Naive thymus-derived CD8-positive, alpha-beta T cell (primary cell): Measurements from ENCODE around the gene METAP2. TPM values are rescaled to one million over a fixed set of nuclear protein-coding genes. Genes with fewer than 3 reads are reported as not detected.

Experiments
- ATAC-seq, 2 donors: fragments of 150-1000 bp; cut with Tn5 transposase in 1 of 2; sonication (Bioruptor Pico), chemical (Tn5 transposase) in 1 of 2; 1 replicate in 1 of 2; 2 replicates in 1 of 2; pipeline ENCODE4 v1.10.0; 2021; ENCODE audit warnings: mild to moderate bottlenecking in 2 of 2, moderate library complexity in 2 of 2
- POLR2A ChIA-PET: fragments of 350-600 bp; sonication (Branson Sonifier 250); formaldehyde crosslinking; loops from one replicate; lab custom pipeline; 2021; ENCODE audit warnings: antibody characterized with exemption; lab: Charles Lee
- DNase-seq, 10 donors: peaks; one replicate each; pipeline versions ENCODE4 v3.0.0 to v3.0.0-alpha.2; 2020 to 2022
- H3K27ac Mint-ChIP-seq, 10 donors: one replicate each; pipeline ENCODE4 v1.8.0; 2020 to 2022; ENCODE audit warnings: mild to moderate bottlenecking in 10 of 10, mixed read lengths in 10 of 10, moderate library complexity in 4 of 10, inconsistent platforms in 1 of 10
- H3K27me3 Mint-ChIP-seq, 5 donors: one replicate each; pipeline ENCODE4 v1.8.0; 2021 to 2022; ENCODE audit warnings: mixed read lengths in 5 of 5
- H3K36me3 Mint-ChIP-seq, 3 donors: one replicate each; pipeline ENCODE4 v1.8.0; 2020 to 2022; ENCODE audit warnings: mixed read lengths in 3 of 3, mild to moderate bottlenecking in 2 of 3, inconsistent platforms in 1 of 3
- H3K4me1 Mint-ChIP-seq, 4 donors: one replicate each; pipeline ENCODE4 v1.8.0; 2021 to 2022; ENCODE audit warnings: mixed read lengths in 4 of 4
- H3K4me3 Mint-ChIP-seq, 10 donors: one replicate each; pipeline ENCODE4 v1.8.0; 2020 to 2022; ENCODE audit warnings: mild to moderate bottlenecking in 10 of 10, mixed read lengths in 10 of 10, moderate library complexity in 6 of 10, inconsistent platforms in 1 of 10
- H3K9me3 Mint-ChIP-seq, 9 donors: one replicate each; pipeline ENCODE4 v1.8.0; 2020 to 2022; ENCODE audit warnings: mixed read lengths in 9 of 9, mild to moderate bottlenecking in 3 of 9, inconsistent platforms in 1 of 9, moderate library complexity in 1 of 9
- polyA plus RNA-seq, 3 donors: library from polyadenylated mRNA; unstranded; fragments of 300-500 nt; fragmentation: Illumina TruSeq; gene quantifications; one replicate each; pipeline ENCODE4 v1.2.3, GENCODE V29; 2021
- total RNA-seq, 8 experiments: library from RNA in 2 of 8; stranded (reverse) in 2 of 8; gene quantifications; one replicate each; pipeline ENCODE4 v1.2.3 and lab custom pipeline; 2021 to 2026

METAP2 gene
- total and polyA plus RNA-seq, 5 experiments from 2014 or later: 35.9 to 68.3 (median 40.3) TPM

- H3K27me3 Mint-ChIP-seq: peaks cover 0 to 5% (median 0%) of the 10 kb centered on the region in 5 donors
- POLR2A ChIA-PET: interaction anchor here (1.1 kb wide), 1 partner anchor 8 kb away, joined by 4 read pairs; no protein-coding TSS in a partner anchor
- DNase-seq (no peak), ATAC-seq (no peak)
- H3K4me1 Mint-ChIP-seq: peaks cover 14 to 38% (median 30%) of the 10 kb centered on the region in 4 donors
- no peaks in the 10 kb centered on the region for H3K36me3 Mint-ChIP-seq
- no peak overlapping the region for H3K4me3 Mint-ChIP-seq
- peak overlapping the region in 1 of 10 donors; percentile 39 for H3K27ac Mint-ChIP-seq
- peaks cover 0 to 6% (median 0%) of the 10 kb centered on the region in 9 donors for H3K9me3 Mint-ChIP-seq
Observed at GRCh38 chr12:95545303-95545702, 71.4 kb downstream of the METAP2 start.

- H3K4me1 Mint-ChIP-seq: peaks cover 18 to 44% (median 34%) of the 10 kb centered on the region in 4 donors
- no peak for ATAC-seq
- H3K4me3 Mint-ChIP-seq: no peak overlapping the region
- H3K36me3 Mint-ChIP-seq: no peaks in the 10 kb centered on the region
- H3K27ac Mint-ChIP-seq: peak overlapping the region in 5 of 10 donors; percentile 3 to 60 (median 27)
- peaks cover 0 to 6% (median 0%) of the 10 kb centered on the region in 5 donors for H3K27me3 Mint-ChIP-seq
- DNase-seq: no peak
- H3K9me3 Mint-ChIP-seq: peaks cover 0 to 6% (median 0%) of the 10 kb centered on the region in 9 donors
- POLR2A ChIA-PET: no interaction called here
Observed at GRCh38 chr12:95545731-95546490, 72.0 kb downstream of the METAP2 start.

- peak overlapping the region in 3 of 10 donors; percentile 4 to 29 (median 11) for H3K4me3 Mint-ChIP-seq
- DNase-seq (no peak), ATAC-seq (no peak)
- H3K4me1 Mint-ChIP-seq: peaks cover 23 to 49% (median 39%) of the 10 kb centered on the region in 4 donors
- POLR2A ChIA-PET: interaction anchor here (1.9 kb wide), 1 partner anchor 72 kb away, joined by 18 read pairs; the partner anchor contains the start of gene METAP2
- H3K9me3 Mint-ChIP-seq: peaks cover 0 to 6% (median 0%) of the 10 kb centered on the region in 9 donors
- H3K27ac Mint-ChIP-seq: peak overlapping the region in 6 of 10 donors; percentile 4 to 97 (median 44)
- H3K27me3 Mint-ChIP-seq: peaks cover 0 to 6% (median 0%) of the 10 kb centered on the region in 5 donors
- no peaks in the 10 kb centered on the region for H3K36me3 Mint-ChIP-seq
Observed at GRCh38 chr12:95546491-95546813, 72.5 kb downstream of the METAP2 start.

GRCh38 chr12:95547522-95548055 lies 73.6 kb downstream of the METAP2 start:
- Mint-ChIP-seq H3K36me3 (no peaks in the 10 kb centered on the region), H3K9me3 (peaks cover 0 to 6% (median 0%) of the 10 kb centered on the region in 9 donors), H3K27ac (peak overlapping the region; percentile 87 to 100 (median 96)), H3K27me3 (peaks cover 0 to 6% (median 0%) of the 10 kb centered on the region in 5 donors), H3K4me1 (peaks cover 29 to 60% (median 48%) of the 10 kb centered on the region in 4 donors), H3K4me3 (peak overlapping the region; percentile 89 to 95 (median 94))
- ATAC-seq: peak; percentile 19 to 39
- POLR2A ChIA-PET: interaction anchor here (0.6 to 1.9 kb wide), 7 partner anchors 10 to 544 kb away, joined by 3 to 18 read pairs (median 4); partner anchors contain the start of genes FGD6, METAP2, NDUFA12 and SNRPF
- peak in 2 of 10 donors; percentile 13 to 20 for DNase-seq

- Mint-ChIP-seq H3K4me3 (peak overlapping the region; percentile 89 to 95 (median 94)), H3K36me3 (no peaks in the 10 kb centered on the region), H3K4me1 (peaks cover 29 to 64% (median 51%) of the 10 kb centered on the region in 4 donors), H3K27ac (peak overlapping the region; percentile 87 to 100 (median 96)), H3K9me3 (peaks cover 0 to 6% (median 0%) of the 10 kb centered on the region in 9 donors), H3K27me3 (peaks cover 0 to 6% (median 0%) of the 10 kb centered on the region in 5 donors)
- DNase-seq (peak in 8 of 10 donors; percentile 7 to 70 (median 26)), ATAC-seq (peak; percentile 29 to 36)
- POLR2A ChIA-PET: interaction anchor here (0.6 to 1.9 kb wide), 6 partner anchors 10 to 545 kb away, joined by 3 to 18 read pairs (median 4); partner anchors contain the start of genes FGD6, METAP2, NDUFA12 and SNRPF
Observed at GRCh38 chr12:95548056-95548538, 74.1 kb downstream of the METAP2 start.

GRCh38 chr12:95548539-95549391 lies 74.8 kb downstream of the METAP2 start:
- Mint-ChIP-seq H3K9me3 (peaks cover 0 to 6% (median 0%) of the 10 kb centered on the region in 9 donors), H3K4me3 (peak overlapping the region; percentile 89 to 95 (median 94)), H3K36me3 (no peaks in the 10 kb centered on the region), H3K27me3 (peaks cover 0 to 6% (median 0%) of the 10 kb centered on the region in 5 donors), H3K4me1 (peaks cover 29 to 71% (median 57%) of the 10 kb centered on the region in 4 donors), H3K27ac (peak overlapping the region; percentile 82 to 100 (median 96))
- POLR2A ChIA-PET: interaction anchor here (0.7 to 1.9 kb wide), 5 partner anchors 11 to 331 kb away, joined by 3 to 18 read pairs (median 4); partner anchors contain the start of genes FGD6, METAP2 and VEZT
- DNase-seq: peak; percentile 65 to 88 (median 76)
- ATAC-seq: peak; percentile 75 to 78

GRCh38 chr12:95549392-95550084 lies 75.6 kb downstream of the METAP2 start:
- Mint-ChIP-seq H3K4me3 (peak overlapping the region; percentile 88 to 95 (median 93)), H3K36me3 (no peaks in the 10 kb centered on the region), H3K4me1 (peaks cover 29 to 79% (median 63%) of the 10 kb centered on the region in 4 donors), H3K27ac (peak overlapping the region; percentile 82 to 100 (median 96)), H3K27me3 (peaks cover 0 to 6% (median 0%) of the 10 kb centered on the region in 5 donors), H3K9me3 (peaks cover 0 to 6% (median 0%) of the 10 kb centered on the region in 9 donors)
- DNase-seq (no peak), ATAC-seq (no peak)
- POLR2A ChIA-PET: interaction anchor here (0.7 to 1.0 kb wide), 4 partner anchors 14 to 1342 kb away, joined by 3 to 4 read pairs (median 3); no protein-coding TSS in a partner anchor

- ATAC-seq: no peak
- H3K9me3 Mint-ChIP-seq: peaks cover 0 to 6% (median 0%) of the 10 kb centered on the region in 9 donors
- peak within 1 kb of the TSS; percentile 74 to 97 (median 88) for H3K4me3 Mint-ChIP-seq
- H3K36me3 Mint-ChIP-seq: no peaks in the 10 kb centered on the region
- peaks cover 0 to 6% (median 0%) of the 10 kb centered on the region in 5 donors for H3K27me3 Mint-ChIP-seq
- peak in 1 of 10 donors; percentile 9 for DNase-seq
- H3K4me1 Mint-ChIP-seq: peaks cover 24 to 72% (median 62%) of the 10 kb centered on the region in 4 donors
- POLR2A ChIA-PET: interaction anchor here (2.6 kb wide), 1 partner anchor 77 kb away, joined by 17 read pairs; the partner anchor contains the start of gene METAP2
- H3K27ac Mint-ChIP-seq: peak within 1 kb of the TSS; percentile 86 to 100 (median 92)
Observed at GRCh38 chr12:95551305-95551704, 77.4 kb downstream of the METAP2 start, which contains the start of gene USP44. Gene USP44, minus strand, starts transcription at chr12:95551476. Its CDS starts 17,220 bp downstream, at chr12:95534256.

GRCh38 chr12:95551913-95552516 lies 78.1 kb downstream of the METAP2 start:
- Mint-ChIP-seq H3K36me3 (no peaks in the 10 kb centered on the region), H3K4me1 (peaks cover 22 to 65% (median 57%) of the 10 kb centered on the region in 4 donors), H3K9me3 (peaks cover 0 to 6% (median 0%) of the 10 kb centered on the region in 9 donors), H3K4me3 (peak overlapping the region; percentile 74 to 97 (median 88)), H3K27ac (peak overlapping the region; percentile 86 to 100 (median 92)), H3K27me3 (peaks cover 0 to 6% (median 0%) of the 10 kb centered on the region in 5 donors)
- peak; percentile 34 to 41 for ATAC-seq
- POLR2A ChIA-PET: interaction anchor here (0.7 to 2.6 kb wide), 3 partner anchors 78 to 634 kb away, joined by 3 to 17 read pairs (median 4); partner anchors contain the start of gene METAP2
- DNase-seq: peak in 3 of 10 donors; percentile 49 to 66 (median 65)
